OCI-LY7 (cell line): Measurements from ENCODE around the gene DIP2A. TPM values are rescaled to one million over a fixed set of nuclear protein-coding genes. Genes with fewer than 3 reads are reported as not detected.

Experiments used
- BruUV-seq: library from RNA; stranded (reverse); fragments of 400-500 nt; replicated peaks from 2 replicates; lab custom pipeline; 2021; lab: Mats Ljungman, UMichigan
- CTCF ChIA-PET: fragments of 300-600 bp; sonication (Branson Sonifier 250); formaldehyde crosslinking; loops from one replicate; lab custom pipeline; 2022; ENCODE audit warnings: antibody characterized with exemption; ENCODE audit not compliant: unreplicated experiment; lab: Charles Lee
- POLR2A ChIA-PET: fragments of 300-600 bp; sonication (Branson Sonifier 250); formaldehyde crosslinking; loops from one replicate; lab custom pipeline; 2022; ENCODE audit warnings: antibody characterized with exemption; lab: Charles Lee
- DNase-seq: peaks from one replicate; pipeline ENCODE4 v3.0.0-alpha.2; 2015; ENCODE audit warnings: low spot score
- H2AFZ ChIP-seq: fragments of 200-600 bp; sonication (generic), shearing (Covaris generic); 2 replicates; pipeline ENCODE4 v1.6.1; 2014; ENCODE audit warnings: mild to moderate bottlenecking, antibody characterized with exemption, low read length, moderate library complexity
- H3K27ac ChIP-seq: fragments of 200-600 bp; sonication (generic); 2 replicates; pipeline ENCODE4 v1.5.1; 2014; ENCODE audit warnings: mixed run types, low read depth, mild to moderate bottlenecking, moderate library complexity, low read length, inconsistent platforms; ENCODE audit not compliant: poor library complexity, severe bottlenecking
- H3K36me3 ChIP-seq: fragments of 200-600 bp; sonication (generic); 2 replicates; pipeline ENCODE4 v1.6.1; 2014; ENCODE audit warnings: mild to moderate bottlenecking, antibody characterized with exemption, low read length, moderate library complexity, mixed read lengths; ENCODE audit not compliant: insufficient read depth
- H3K4me1 ChIP-seq: fragments of 200-600 bp; sonication (generic); 2 replicates; pipeline ENCODE4 v1.5.1; 2014; ENCODE audit warnings: mild to moderate bottlenecking, low read length; ENCODE audit not compliant: insufficient read depth, poor library complexity, severe bottlenecking
- H3K4me2 ChIP-seq: fragments of 200-600 bp; sonication (generic); 2 replicates; pipeline ENCODE4 v1.6.1; 2014; ENCODE audit warnings: mild to moderate bottlenecking, low read length
- H3K4me3 ChIP-seq: fragments of 200-600 bp; sonication (generic); 2 replicates; pipeline ENCODE4 v1.5.1; 2014; ENCODE audit warnings: mild to moderate bottlenecking, low read depth, low read length; ENCODE audit not compliant: poor library complexity, severe bottlenecking
- H3K79me2 ChIP-seq: fragments of 200-600 bp; sonication (generic); 2 replicates; pipeline ENCODE4 v1.6.1; 2016; ENCODE audit warnings: low read depth, mild to moderate bottlenecking, low read length, moderate library complexity, mixed read lengths; ENCODE audit not compliant: insufficient read depth
- H3K9me2 ChIP-seq: fragments of 200-600 bp; sonication (generic); 2 replicates; pipeline ENCODE4 v1.6.1; 2016; ENCODE audit warnings: mild to moderate bottlenecking, low read length, mixed read lengths; ENCODE audit not compliant: insufficient read depth
- H3K9me3 ChIP-seq: fragments of 200-600 bp; sonication (generic); 2 replicates; pipeline ENCODE4 v1.6.1; 2014; ENCODE audit warnings: mild to moderate bottlenecking, mixed run types, low read length, mixed read lengths
- H4K20me1 ChIP-seq: fragments of 200-600 bp; sonication (generic); 2 replicates; pipeline ENCODE4 v1.6.1; 2014; ENCODE audit warnings: mild to moderate bottlenecking, antibody characterized with exemption, low read length, moderate library complexity, mixed read lengths; ENCODE audit not compliant: insufficient read depth
- EZH2phosphoT487 ChIP-seq: fragments of 200-600 bp; sonication (generic); IDR thresholded peaks from 2 replicates; pipeline ENCODE4 v1.6.1; 2018; ENCODE audit warnings: low read depth, borderline replicate concordance, mild to moderate bottlenecking, mixed run types, antibody characterized with exemption, low read length, moderate library complexity, mixed read lengths
- intact Hi-C: fragments of 100-400 bp; cut with micrococcal nuclease; formaldehyde crosslinking; loops from one replicate; pipeline ENCODE4 v1.10.0; 2022; ENCODE audit not compliant: unreplicated experiment
- total RNA-seq, 2 experiments: library from RNA; depleted of rRNA in 1 of 2; stranded (reverse); fragments of >200 nt in 1 of 2; shearing (Covaris generic) in 1 of 2; gene quantifications; 2 replicates each; pipeline ENCODE4 v1.2.3, GENCODE V29; 2014 to 2022
- TF ChIP-seq, protein P1 (sequence below): fragments of 200-600 bp; sonication (generic); conservative IDR thresholded peaks from 2 replicates; pipeline ENCODE4 v1.5.1; 2014; ENCODE audit warnings: mild to moderate bottlenecking, antibody characterized with exemption, low read length, moderate library complexity, mixed read lengths

The DIP2A gene
- total RNA-seq, 2 experiments from 2014 or later, result 27.9 to 44.7 TPM

DNA sequence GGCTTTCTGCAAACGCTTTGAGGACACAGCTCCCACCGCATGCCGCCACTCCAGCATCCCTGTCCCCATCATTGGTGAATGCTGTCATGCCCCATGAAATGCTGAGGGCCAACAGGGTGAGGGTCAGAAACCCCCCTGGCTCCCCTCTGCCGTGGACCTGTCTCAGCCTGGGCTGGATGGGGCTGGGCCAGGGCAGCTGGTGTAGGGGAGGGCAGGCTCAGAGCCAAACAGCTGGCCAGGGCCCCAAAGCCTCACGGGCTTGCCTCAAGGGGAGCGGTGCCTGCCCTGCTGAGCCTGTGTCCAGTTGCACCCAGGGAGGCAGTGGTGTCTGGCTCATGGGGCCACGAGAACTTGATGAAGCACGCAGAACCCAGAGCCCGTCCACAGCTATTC, 96.5 kb downstream of the DIP2A start:
- H3K36me3 ChIP-seq, result no peaks in the 10 kb centered on the region

DNA sequence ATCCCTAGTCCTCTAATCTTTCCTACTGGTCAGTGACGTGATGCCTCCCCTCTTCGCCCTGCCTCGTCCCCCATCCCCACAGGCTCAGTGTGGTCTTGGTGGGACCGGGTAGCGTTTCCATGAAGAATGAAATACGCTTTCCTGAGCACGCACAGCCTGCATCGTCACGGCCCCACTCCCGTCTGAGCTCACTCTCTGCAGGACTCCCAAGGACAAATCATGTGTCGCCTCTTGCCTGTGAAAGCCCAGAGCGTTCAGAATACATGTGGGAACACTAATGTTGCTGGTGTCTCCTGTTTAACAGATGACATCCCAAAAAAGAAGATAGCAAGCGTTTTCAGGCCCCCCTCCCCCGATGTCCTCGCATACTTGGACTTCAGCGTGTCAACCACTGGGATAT, 97.0 kb downstream of the DIP2A start:
- DNase-seq, result no peak
- Histone ChIP-seq H2AFZ (no peak overlapping the region), H3K36me3 (0 out of 2 replicates have a peak, but pooled peaks cover 2% of the 10 kb centered on the region), H3K27ac (no peak overlapping the region), H3K4me1 (peaks cover 45% of the 10 kb centered on the region), H3K9me3 (no peaks in the 10 kb centered on the region), H3K4me3 (no peak overlapping the region), H3K4me2 (no peak overlapping the region), H3K9me2 (no peaks in the 10 kb centered on the region), H4K20me1 (no peaks in the 10 kb centered on the region), H3K79me2 (no peaks in the 10 kb centered on the region)
- ChIA-PET POLR2A (no interaction called here), CTCF (no interaction called here)
- BruUV-seq, result no TSS peak
- no peak for TF ChIP-seq EZH2phosphoT487
- TF ChIP-seq, protein P1, sequence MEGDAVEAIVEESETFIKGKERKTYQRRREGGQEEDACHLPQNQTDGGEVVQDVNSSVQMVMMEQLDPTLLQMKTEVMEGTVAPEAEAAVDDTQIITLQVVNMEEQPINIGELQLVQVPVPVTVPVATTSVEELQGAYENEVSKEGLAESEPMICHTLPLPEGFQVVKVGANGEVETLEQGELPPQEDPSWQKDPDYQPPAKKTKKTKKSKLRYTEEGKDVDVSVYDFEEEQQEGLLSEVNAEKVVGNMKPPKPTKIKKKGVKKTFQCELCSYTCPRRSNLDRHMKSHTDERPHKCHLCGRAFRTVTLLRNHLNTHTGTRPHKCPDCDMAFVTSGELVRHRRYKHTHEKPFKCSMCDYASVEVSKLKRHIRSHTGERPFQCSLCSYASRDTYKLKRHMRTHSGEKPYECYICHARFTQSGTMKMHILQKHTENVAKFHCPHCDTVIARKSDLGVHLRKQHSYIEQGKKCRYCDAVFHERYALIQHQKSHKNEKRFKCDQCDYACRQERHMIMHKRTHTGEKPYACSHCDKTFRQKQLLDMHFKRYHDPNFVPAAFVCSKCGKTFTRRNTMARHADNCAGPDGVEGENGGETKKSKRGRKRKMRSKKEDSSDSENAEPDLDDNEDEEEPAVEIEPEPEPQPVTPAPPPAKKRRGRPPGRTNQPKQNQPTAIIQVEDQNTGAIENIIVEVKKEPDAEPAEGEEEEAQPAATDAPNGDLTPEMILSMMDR, result no peak
- intact Hi-C loops, result loop anchor here (5.0 kb wide), 1 partner anchor 98 kb away; the partner anchor contains the start of gene DIP2A

More for the DNA sequence above, 96.5 kb downstream of the DIP2A start:
- ChIA-PET POLR2A (no interaction called here), CTCF (no interaction called here)
- intact Hi-C loops, result loop anchor here (5.0 kb wide), 1 partner anchor 98 kb away; the partner anchor contains the start of gene DIP2A
- Histone ChIP-seq H3K4me3 (no peak overlapping the region), H3K4me2 (no peak overlapping the region), H3K4me1 (peaks cover 44% of the 10 kb centered on the region), H3K9me3 (no peaks in the 10 kb centered on the region), H3K79me2 (no peaks in the 10 kb centered on the region), H2AFZ (no peak overlapping the region), H3K27ac (no peak overlapping the region), H3K9me2 (no peaks in the 10 kb centered on the region), H4K20me1 (no peaks in the 10 kb centered on the region)
- DNase-seq, result no peak
- BruUV-seq, result no TSS peak
- TF ChIP-seq, protein P1, result no peak
- TF ChIP-seq EZH2phosphoT487, result no peak

DNA sequence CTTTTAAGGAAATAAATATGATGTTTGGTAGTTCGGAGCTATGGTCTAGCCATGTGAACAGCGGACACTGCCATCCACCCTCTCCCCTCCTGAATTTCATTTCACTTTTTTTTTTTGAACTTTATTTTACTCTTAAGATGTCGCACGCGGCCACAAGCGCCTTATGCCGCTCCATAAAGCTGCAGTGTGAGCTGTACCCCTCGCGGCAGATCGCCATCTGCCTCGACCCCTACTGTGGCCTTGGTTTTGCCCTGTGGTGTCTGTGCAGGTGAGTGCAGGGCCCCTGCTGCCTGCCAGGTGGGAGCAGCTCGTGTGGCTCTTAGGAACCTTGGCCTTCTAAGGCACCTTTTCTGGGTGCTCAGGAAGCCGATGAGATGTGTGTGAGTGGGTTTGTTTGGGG, 98.1 kb downstream of the DIP2A start:
- POLR2A ChIA-PET, result no interaction called here
- BruUV-seq, result no TSS peak
- no peaks in the 10 kb centered on the region for H3K9me2 ChIP-seq
- H3K36me3 ChIP-seq, result peaks cover 13% of the 10 kb centered on the region; the same call in 1 of the 2 replicates
- H3K4me2 ChIP-seq, result no peak overlapping the region
- H3K9me3 ChIP-seq, result no peaks in the 10 kb centered on the region
- no peak for TF ChIP-seq EZH2phosphoT487
- TF ChIP-seq, protein P1, result no peak
- no peak for DNase-seq
- no peaks in the 10 kb centered on the region for H3K79me2 ChIP-seq
- H3K4me3 ChIP-seq, result no peak overlapping the region
- intact Hi-C loops, result loop anchor here (5.0 kb wide), 1 partner anchor 100 kb away; the partner anchor contains the start of gene DIP2A
- no peaks in the 10 kb centered on the region for H4K20me1 ChIP-seq
- CTCF ChIA-PET, result no interaction called here
- H2AFZ ChIP-seq, result no peak overlapping the region
- H3K4me1 ChIP-seq, result peaks cover 38% of the 10 kb centered on the region
- H3K27ac ChIP-seq, result no peak overlapping the region
